GM12864 (cell line): ENCODE results near the gene POLR2A.
A peak's percentile ranks its signal among the peaks of the same experiment; 100 is the strongest.

Experiments used
- DNase-seq: peaks from one replicate; pipeline ENCODE4 v3.0.0-alpha.2; 2011; ENCODE audit warnings: low read depth
- H3K4me3 ChIP-seq: 2 replicates; pipeline ENCODE4 v1.5.1; 2011; ENCODE audit warnings: mild to moderate bottlenecking, low read depth, low read length, control low read depth
- CTCF ChIP-seq: IDR thresholded peaks from 2 replicates; pipeline ENCODE4 v1.5.1; 2011; ENCODE audit warnings: low read depth, mild to moderate bottlenecking, moderate library complexity, low read length, control low read depth, inconsistent platforms; ENCODE audit errors: missing control alignments

The POLR2A gene

DNA sequence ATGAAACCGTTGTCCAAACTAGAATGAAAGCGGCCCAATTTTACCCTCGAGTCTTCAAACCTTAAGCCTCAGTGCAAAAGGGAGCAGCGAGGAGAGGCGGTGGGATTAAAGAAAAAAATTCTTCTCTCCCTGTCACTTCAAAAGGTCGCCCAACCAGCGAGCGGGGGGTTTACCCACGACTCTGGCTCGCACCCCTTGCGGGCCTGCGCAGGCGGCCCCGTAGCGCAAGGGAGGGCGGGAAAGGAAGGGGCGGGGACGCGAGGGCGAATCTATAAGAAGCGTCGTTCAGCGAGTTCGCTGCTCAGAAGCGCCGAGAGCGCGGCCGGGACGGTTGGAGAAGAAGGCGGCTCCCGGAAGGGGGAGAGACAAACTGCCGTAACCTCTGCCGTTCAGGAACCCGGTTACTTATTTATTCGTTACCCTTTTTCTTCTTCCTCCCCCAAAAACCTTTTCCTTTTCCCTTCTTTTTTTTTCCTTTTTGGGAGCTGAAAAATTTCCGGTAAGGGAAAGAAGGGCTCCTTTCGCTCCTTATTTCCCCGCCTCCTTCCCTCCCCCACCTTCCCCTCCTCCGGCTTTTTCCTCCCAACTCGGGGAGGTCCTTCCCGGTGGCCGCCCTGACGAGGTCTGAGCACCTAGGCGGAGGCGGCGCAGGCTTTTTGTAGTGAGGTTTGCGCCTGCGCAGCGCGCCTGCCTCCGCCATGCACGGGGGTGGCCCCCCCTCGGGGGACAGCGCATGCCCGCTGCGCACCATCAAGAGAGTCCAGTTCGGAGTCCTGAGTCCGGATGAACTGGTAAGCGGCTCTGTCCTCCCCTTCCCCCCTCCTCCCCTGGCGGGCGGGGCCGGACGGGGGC lies at the start of gene POLR2A:
POLR2A (plus strand) TSS at position 300 of the 852 bp plus-strand sequence.
- peak within 1 kb of the TSS; percentile 80 for H3K4me3 ChIP-seq
- peak; percentile 93 for DNase-seq
- no peak for TF ChIP-seq CTCF

- peak overlapping the region; percentile 63 for H3K4me3 ChIP-seq
- TF ChIP-seq CTCF: peak; percentile 28
- no peak for DNase-seq
These were observed 48.2 kb upstream of the POLR2A start for GRCh38 chr17:7435676-7436555.

- no peak for DNase-seq
- H3K4me3 ChIP-seq: peak overlapping the region; percentile 63
- peak; percentile 77 for TF ChIP-seq CTCF
These were observed 47.4 kb upstream of the POLR2A start for GRCh38 chr17:7436556-7437368.

GRCh38 chr17:7437369-7437863 lies 46.8 kb upstream of the POLR2A start:
- no peak overlapping the region for H3K4me3 ChIP-seq
- no peak for DNase-seq
- TF ChIP-seq CTCF: no peak

DNA sequence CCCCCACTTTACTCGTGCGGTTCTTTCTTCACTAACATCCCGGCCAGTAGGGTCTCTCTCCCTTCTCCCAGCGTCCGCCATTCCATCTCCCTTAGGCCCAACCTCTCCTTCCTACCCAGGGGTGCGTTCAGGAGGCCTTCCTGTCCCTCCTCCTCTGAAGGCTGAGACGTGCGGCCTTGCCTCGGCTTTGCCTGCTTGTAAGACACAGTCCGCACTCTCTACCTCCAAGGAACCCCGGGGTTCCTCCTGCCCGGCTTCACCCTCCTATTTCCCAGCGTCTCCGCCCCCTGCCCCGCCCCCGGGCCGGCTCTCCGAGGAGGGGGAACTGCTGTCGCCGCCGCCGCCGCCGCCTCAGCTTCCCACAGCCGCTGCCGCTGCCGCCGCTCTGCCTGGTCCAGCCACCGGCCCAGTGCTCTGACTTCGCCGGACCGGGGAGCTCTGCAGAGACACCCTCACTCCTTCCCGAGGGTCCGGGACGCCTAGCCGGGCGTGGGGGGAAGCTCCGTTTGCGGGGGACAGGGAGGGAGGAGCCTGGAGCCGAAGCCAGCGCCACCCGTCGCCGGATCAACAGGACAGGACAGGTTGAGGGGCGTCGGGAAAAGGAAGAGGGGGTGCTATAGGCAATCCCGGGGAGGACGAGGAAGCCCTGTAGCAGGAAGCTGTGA lies 46.1 kb upstream of the POLR2A start:
- no peak for DNase-seq
- H3K4me3 ChIP-seq: peak overlapping the region; percentile 45
- TF ChIP-seq CTCF: no peak
